Measurements from ENCODE around the gene PNKP. TPM values are rescaled to one million over a fixed set of nuclear protein-coding genes. Genes with fewer than 3 reads are reported as not detected.

The PNKP gene
- total RNA-seq, 3 donors from 2014 or later, result 110 to 120 (median 110) TPM

- H3K4me3 Mint-ChIP-seq, result no peak overlapping the region
- peaks cover 19% of the 10 kb centered on the region for H3K36me3 Mint-ChIP-seq (ENCODE audit: insufficient read depth)
- ATAC-seq, result no peak
- H3K27me3 Mint-ChIP-seq (ENCODE audit: low read depth), result no peaks in the 10 kb centered on the region
- H3K4me1 Mint-ChIP-seq (ENCODE audit: low read depth), result peaks cover 30% of the 10 kb centered on the region
- no peak for DNase-seq
- H3K9me3 Mint-ChIP-seq, result no peaks in the 10 kb centered on the region
Observed at GRCh38 chr19:49861541-49862378, 5.6 kb downstream of the PNKP start.

- Mint-ChIP-seq H3K9me3 (no peaks in the 10 kb centered on the region), H3K4me1 (ENCODE audit: low read depth) (peaks cover 24% of the 10 kb centered on the region), H3K27me3 (ENCODE audit: low read depth) (no peaks in the 10 kb centered on the region), H3K36me3 (ENCODE audit: insufficient read depth) (peaks cover 19% of the 10 kb centered on the region), H3K4me3 (no peak overlapping the region)
- DNase-seq, result no peak
- ATAC-seq, result no peak
Observed at GRCh38 chr19:49861107-49861506, 6.3 kb downstream of the PNKP start.

GRCh38 chr19:49860336-49861102 is 6.9 kb downstream of the PNKP start:
- Mint-ChIP-seq H3K36me3 (ENCODE audit: insufficient read depth) (peaks cover 19% of the 10 kb centered on the region), H3K9me3 (no peaks in the 10 kb centered on the region), H3K27me3 (ENCODE audit: low read depth) (no peaks in the 10 kb centered on the region), H3K4me1 (ENCODE audit: low read depth) (peaks cover 18% of the 10 kb centered on the region), H3K4me3 (no peak overlapping the region)
- ATAC-seq, result no peak
- no peak for DNase-seq

- H3K36me3 Mint-ChIP-seq (ENCODE audit: insufficient read depth), result peaks cover 15% of the 10 kb centered on the region
- ATAC-seq (no peak), DNase-seq (no peak)
- H3K27me3 Mint-ChIP-seq (ENCODE audit: low read depth), result no peaks in the 10 kb centered on the region
- no peaks in the 10 kb centered on the region for H3K9me3 Mint-ChIP-seq
- H3K4me3 Mint-ChIP-seq, result no peak overlapping the region
- H3K4me1 Mint-ChIP-seq (ENCODE audit: low read depth), result peaks cover 13% of the 10 kb centered on the region
Observed at GRCh38 chr19:49859682-49860335, 7.6 kb downstream of the PNKP start.

- H3K9me3 Mint-ChIP-seq, result no peaks in the 10 kb centered on the region
- H3K36me3 Mint-ChIP-seq (ENCODE audit: insufficient read depth), result peaks cover 6% of the 10 kb centered on the region
- ATAC-seq (no peak), DNase-seq (no peak)
- peaks cover 4% of the 10 kb centered on the region for H3K4me1 Mint-ChIP-seq (ENCODE audit: low read depth)
- no peaks in the 10 kb centered on the region for H3K27me3 Mint-ChIP-seq (ENCODE audit: low read depth)
- H3K4me3 Mint-ChIP-seq, result no peak overlapping the region
Observed at GRCh38 chr19:49858088-49858985, 9.0 kb downstream of the PNKP start.

- H3K36me3 Mint-ChIP-seq (ENCODE audit: insufficient read depth), result peaks cover 3% of the 10 kb centered on the region
- H3K9me3 Mint-ChIP-seq, result no peaks in the 10 kb centered on the region
- no peak overlapping the region for H3K4me3 Mint-ChIP-seq
- H3K4me1 Mint-ChIP-seq (ENCODE audit: low read depth), result peaks cover 7% of the 10 kb centered on the region
- ATAC-seq (no peak), DNase-seq (no peak)
- H3K27me3 Mint-ChIP-seq (ENCODE audit: low read depth), result no peaks in the 10 kb centered on the region
Observed at GRCh38 chr19:49857838-49858087, 9.6 kb downstream of the PNKP start.

GRCh38 chr19:49857061-49857837 is 10.1 kb downstream of the PNKP start:
- no peak overlapping the region for H3K4me3 Mint-ChIP-seq
- H3K36me3 Mint-ChIP-seq (ENCODE audit: insufficient read depth), result peaks cover 3% of the 10 kb centered on the region
- H3K27me3 Mint-ChIP-seq (ENCODE audit: low read depth), result no peaks in the 10 kb centered on the region
- ATAC-seq (no peak), DNase-seq (no peak)
- H3K9me3 Mint-ChIP-seq, result no peaks in the 10 kb centered on the region
- peaks cover 12% of the 10 kb centered on the region for H3K4me1 Mint-ChIP-seq (ENCODE audit: low read depth)

GRCh38 chr19:49856574-49857021 is 10.8 kb downstream of the PNKP start:
- Mint-ChIP-seq H3K4me1 (ENCODE audit: low read depth) (peaks cover 16% of the 10 kb centered on the region), H3K36me3 (ENCODE audit: insufficient read depth) (peaks cover 3% of the 10 kb centered on the region), H3K4me3 (no peak overlapping the region), H3K27me3 (ENCODE audit: low read depth) (no peaks in the 10 kb centered on the region), H3K9me3 (no peaks in the 10 kb centered on the region)
- DNase-seq, result no peak
- ATAC-seq, result no peak

- H3K4me1 Mint-ChIP-seq (ENCODE audit: low read depth), result peaks cover 16% of the 10 kb centered on the region
- no peaks in the 10 kb centered on the region for H3K9me3 Mint-ChIP-seq
- peaks cover 3% of the 10 kb centered on the region for H3K36me3 Mint-ChIP-seq (ENCODE audit: insufficient read depth)
- H3K27me3 Mint-ChIP-seq (ENCODE audit: low read depth), result no peaks in the 10 kb centered on the region
- no peak for DNase-seq
- no peak overlapping the region for H3K4me3 Mint-ChIP-seq
- ATAC-seq, result no peak
Observed at GRCh38 chr19:49855676-49856573, 11.5 kb downstream of the PNKP start.

GRCh38 chr19:49855277-49855675 is 12.1 kb downstream of the PNKP start:
- DNase-seq, result no peak
- Mint-ChIP-seq H3K27me3 (ENCODE audit: low read depth) (no peaks in the 10 kb centered on the region), H3K4me3 (no peak overlapping the region), H3K4me1 (ENCODE audit: low read depth) (peaks cover 17% of the 10 kb centered on the region), H3K9me3 (no peaks in the 10 kb centered on the region), H3K36me3 (ENCODE audit: insufficient read depth) (peaks cover 3% of the 10 kb centered on the region)
- no peak for ATAC-seq

- Mint-ChIP-seq H3K27me3 (ENCODE audit: low read depth) (no peaks in the 10 kb centered on the region), H3K4me3 (no peak overlapping the region), H3K36me3 (ENCODE audit: insufficient read depth) (peaks cover 3% of the 10 kb centered on the region), H3K9me3 (no peaks in the 10 kb centered on the region), H3K4me1 (ENCODE audit: low read depth) (peaks cover 24% of the 10 kb centered on the region)
- ATAC-seq (no peak), DNase-seq (no peak)
Observed at GRCh38 chr19:49854378-49855263, 12.8 kb downstream of the PNKP start.

- ATAC-seq, result no peak
- H3K9me3 Mint-ChIP-seq, result peaks cover 4% of the 10 kb centered on the region
- peaks cover 4% of the 10 kb centered on the region for H3K36me3 Mint-ChIP-seq (ENCODE audit: insufficient read depth)
- H3K27me3 Mint-ChIP-seq (ENCODE audit: low read depth), result no peaks in the 10 kb centered on the region
- peaks cover 29% of the 10 kb centered on the region for H3K4me1 Mint-ChIP-seq (ENCODE audit: low read depth)
- H3K4me3 Mint-ChIP-seq, result peak overlapping the region; percentile 14
- DNase-seq, result no peak
Observed at GRCh38 chr19:49853852-49854377, 13.5 kb downstream of the PNKP start.
